Esophagus muscularis mucosa (tissue), 4 donors: ENCODE measurements around the gene GPM6B. TPM values are rescaled to one million over a fixed set of nuclear protein-coding genes. Genes with fewer than 3 reads are reported as not detected.

Experiments used
- DNase-seq: peaks from one replicate; pipeline ENCODE4 v3.0.0-alpha.2; 2017; ENCODE audit errors: extremely low spot score
- H3K27ac ChIP-seq, 4 donors: fragments of 200-600 bp; sonication (generic); replicated peaks in 1 of 4; 1 replicate in 3 of 4; 2 replicates in 1 of 4; pipeline ENCODE4 v1.5.1; 2016 to 2019; ENCODE audit warnings: mild to moderate bottlenecking in 1 of 4
- H3K27me3 ChIP-seq, 4 donors: fragments of 200-600 bp; sonication (generic); one replicate each; pipeline versions ENCODE4 v1.5.1 to v1.6.0; 2016 to 2019
- H3K36me3 ChIP-seq, 4 donors: fragments of 200-600 bp; sonication (generic); one replicate each; pipeline ENCODE4 v1.5.1; 2016 to 2019
- H3K4me1 ChIP-seq, 4 donors: fragments of 200-600 bp; sonication (generic); one replicate each; pipeline ENCODE4 v1.5.1; 2016 to 2019
- H3K4me3 ChIP-seq, 4 donors: fragments of 200-600 bp; sonication (generic); 1 replicate in 2 of 4; 2 replicates in 2 of 4; pipeline ENCODE4 v1.5.1; 2016 to 2019; ENCODE audit warnings: mild to moderate bottlenecking in 4 of 4, moderate library complexity in 1 of 4
- H3K9me3 ChIP-seq, 4 donors: fragments of 200-600 bp; sonication (generic); 1 replicate in 3 of 4; 2 replicates in 1 of 4; pipeline ENCODE4 v1.5.1; 2016 to 2019
- EP300 ChIP-seq: sonication (generic); formaldehyde crosslinking; IDR thresholded peaks from one replicate; pipeline ENCODE4 v1.6.1; 2017; ENCODE audit warnings: antibody characterized with exemption
- POLR2A ChIP-seq: fragments of 450-650 bp; IDR thresholded peaks from one replicate; pipeline ENCODE4 v1.6.1; 2017; ENCODE audit warnings: antibody characterized with exemption, moderate library complexity, mild to moderate bottlenecking, low read depth
- POLR2AphosphoS5 ChIP-seq, 2 donors: sonication (generic); formaldehyde crosslinking; IDR thresholded peaks; one replicate each; pipeline ENCODE4 v1.6.1; 2017; ENCODE audit warnings: antibody characterized with exemption in 2 of 2
- WGBS: methylation state at CpG from one replicate; pipeline ENCODE4 v1.1.5; 2018; 5-methylcytosine and 5-hydroxymethylcytosine counted together
- intact Hi-C: fragments of 100-400 bp; cut with DNase I; formaldehyde crosslinking; loops from one replicate; pipeline ENCODE4 v1.15.1; 2023
- total RNA-seq, 4 donors: library from RNA; depleted of rRNA; stranded (reverse); fragments of >200 nt; gene quantifications; one replicate each; pipeline versions ENCODE4 v1.1.0 to v1.2.1, GENCODE V29; 2016
- TF ChIP-seq, protein P1 (sequence below), 3 experiments: fragments of 200-600 bp in 2 of 3; fragments of 450-650 bp in 1 of 3; sonication (generic) in 2 of 3; IDR thresholded peaks; one replicate each; pipeline ENCODE4 v1.5.1; 2017 to 2019; ENCODE audit warnings: antibody characterized with exemption in 3 of 3, mild to moderate bottlenecking in 2 of 3, moderate library complexity in 1 of 3

The GPM6B gene
- total RNA-seq, 4 donors from 2014 or later = 33.2 to 57.2 (median 45.2) TPM

DNA sequence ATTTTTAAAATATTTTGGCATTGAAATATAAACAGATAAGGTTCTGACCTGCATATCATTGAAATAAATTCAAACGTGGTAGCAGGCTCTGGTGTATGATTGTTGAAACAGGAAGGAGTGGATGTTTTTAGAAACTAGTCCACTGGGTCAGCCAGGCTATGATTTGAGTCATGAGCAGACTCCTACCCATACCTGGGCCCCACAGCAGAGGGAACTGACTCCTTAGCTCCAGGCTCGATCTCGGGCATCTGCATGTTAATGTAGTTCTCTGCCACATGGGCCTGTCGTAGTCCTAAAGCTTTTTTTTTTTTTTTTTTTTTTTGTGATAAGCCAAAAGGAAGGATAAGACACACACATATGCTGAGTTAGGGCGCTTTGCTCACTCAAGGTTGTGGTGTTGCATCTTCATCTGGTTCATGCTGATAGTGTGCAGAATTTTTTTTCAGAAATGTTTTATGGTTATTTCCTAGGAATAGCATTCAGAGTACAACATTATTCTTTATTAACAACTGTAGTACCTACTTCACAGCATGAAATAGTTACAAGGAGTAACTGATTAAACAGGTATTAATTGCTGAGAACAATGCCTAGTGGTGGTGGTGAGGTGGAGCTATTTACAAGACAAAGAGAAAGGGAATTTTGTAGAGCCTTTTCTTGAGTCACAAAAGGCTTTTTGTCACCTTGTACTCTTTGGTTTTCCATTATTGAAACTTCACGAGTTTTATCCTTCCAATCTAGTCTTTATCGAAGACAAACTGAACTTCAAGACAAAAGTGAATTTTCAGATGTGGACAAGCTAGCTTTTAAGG is 55.1 kb downstream of the GPM6B start:
- TF ChIP-seq EP300 (no peak), POLR2AphosphoS5 (IDR thresholded peaks at IDR 0.05) (no peak), POLR2A (no peak)
- TF ChIP-seq, protein P1, sequence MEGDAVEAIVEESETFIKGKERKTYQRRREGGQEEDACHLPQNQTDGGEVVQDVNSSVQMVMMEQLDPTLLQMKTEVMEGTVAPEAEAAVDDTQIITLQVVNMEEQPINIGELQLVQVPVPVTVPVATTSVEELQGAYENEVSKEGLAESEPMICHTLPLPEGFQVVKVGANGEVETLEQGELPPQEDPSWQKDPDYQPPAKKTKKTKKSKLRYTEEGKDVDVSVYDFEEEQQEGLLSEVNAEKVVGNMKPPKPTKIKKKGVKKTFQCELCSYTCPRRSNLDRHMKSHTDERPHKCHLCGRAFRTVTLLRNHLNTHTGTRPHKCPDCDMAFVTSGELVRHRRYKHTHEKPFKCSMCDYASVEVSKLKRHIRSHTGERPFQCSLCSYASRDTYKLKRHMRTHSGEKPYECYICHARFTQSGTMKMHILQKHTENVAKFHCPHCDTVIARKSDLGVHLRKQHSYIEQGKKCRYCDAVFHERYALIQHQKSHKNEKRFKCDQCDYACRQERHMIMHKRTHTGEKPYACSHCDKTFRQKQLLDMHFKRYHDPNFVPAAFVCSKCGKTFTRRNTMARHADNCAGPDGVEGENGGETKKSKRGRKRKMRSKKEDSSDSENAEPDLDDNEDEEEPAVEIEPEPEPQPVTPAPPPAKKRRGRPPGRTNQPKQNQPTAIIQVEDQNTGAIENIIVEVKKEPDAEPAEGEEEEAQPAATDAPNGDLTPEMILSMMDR (IDR thresholded peaks at IDR 0.05) = no peak
- H3K4me1 ChIP-seq = peaks cover 6 to 27% (median 14%) of the 10 kb centered on the region in 4 donors
- intact Hi-C loops = no loop called here
- peaks cover 0 to 54% (median 40%) of the 10 kb centered on the region in 4 donors for H3K36me3 ChIP-seq
- no peaks in the 10 kb centered on the region for H3K27me3 ChIP-seq
- peak overlapping the region in 1 of 4 donors; percentile 18 for H3K27ac ChIP-seq
- WGBS = 72% methylated on average over 7 of the region's 7 CpGs
- H3K4me3 ChIP-seq = no peak overlapping the region
- H3K9me3 ChIP-seq = no peaks in the 10 kb centered on the region
- DNase-seq = no peak

DNA sequence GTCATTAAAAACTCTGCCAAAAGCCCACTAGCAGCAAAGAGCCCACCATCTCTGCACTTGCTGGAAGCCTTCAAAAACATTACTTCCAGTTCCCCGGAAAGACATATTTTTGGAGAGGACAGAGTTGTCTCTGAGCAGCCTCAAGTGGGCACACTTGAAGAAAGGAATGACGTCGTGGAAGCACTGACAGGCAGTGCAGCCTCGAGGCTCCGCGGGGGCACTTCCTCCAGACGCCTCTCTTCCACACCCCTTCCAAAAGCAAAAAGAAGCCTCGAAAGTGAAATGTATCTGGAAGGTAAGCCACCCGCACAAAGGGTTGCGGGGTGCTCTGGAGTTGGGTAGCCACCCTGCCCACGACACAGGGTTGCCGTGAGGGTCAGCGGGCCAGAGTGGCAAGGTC is 56.5 kb downstream of the GPM6B start:
- Histone ChIP-seq H3K4me3 (no peak overlapping the region), H3K9me3 (no peaks in the 10 kb centered on the region), H3K4me1 (peaks cover 6 to 27% (median 12%) of the 10 kb centered on the region in 4 donors), H3K27ac (no peak overlapping the region), H3K27me3 (no peaks in the 10 kb centered on the region), H3K36me3 (peaks cover 0 to 60% (median 43%) of the 10 kb centered on the region in 4 donors)
- WGBS = 82% methylated on average over 13 of the region's 13 CpGs
- TF ChIP-seq POLR2A = no peak
- TF ChIP-seq, protein P1 (IDR thresholded peaks at IDR 0.05) = no peak
- no peak for TF ChIP-seq POLR2AphosphoS5 (IDR thresholded peaks at IDR 0.05)
- TF ChIP-seq EP300 = no peak
- no peak for DNase-seq
- intact Hi-C loops = no loop called here

DNA sequence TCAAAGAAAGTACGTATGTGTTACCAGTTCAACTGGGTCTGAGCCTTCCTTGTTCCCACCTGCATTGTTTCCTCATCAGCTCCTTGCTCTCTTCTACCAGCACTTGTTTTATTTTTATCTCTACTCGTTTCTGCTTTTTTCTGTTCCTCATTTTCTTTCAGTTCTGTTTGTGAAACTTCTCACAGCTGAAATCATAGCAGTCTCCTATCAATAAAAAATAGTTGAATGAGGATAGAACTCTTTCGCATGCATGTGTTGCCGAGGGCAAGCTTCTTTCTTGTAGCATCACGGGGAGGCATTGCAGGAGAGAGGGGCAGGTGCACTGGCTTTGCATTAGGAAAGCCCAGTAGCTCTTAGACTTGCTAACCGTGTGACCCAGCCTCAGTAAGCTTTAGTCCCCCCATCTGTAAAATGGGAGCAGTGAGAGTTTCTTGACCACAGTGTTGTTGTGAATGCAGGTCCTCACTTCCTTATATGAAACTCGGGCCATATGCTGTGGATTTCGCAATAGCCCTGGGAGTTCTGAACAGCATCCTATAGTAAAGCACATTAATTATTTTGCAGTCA is 57.7 kb downstream of the GPM6B start:
- TF ChIP-seq EP300 (no peak), POLR2AphosphoS5 (IDR thresholded peaks at IDR 0.05) (no peak), POLR2A (no peak)
- TF ChIP-seq, protein P1 (IDR thresholded peaks at IDR 0.05) = no peak
- intact Hi-C loops = no loop called here

DNA sequence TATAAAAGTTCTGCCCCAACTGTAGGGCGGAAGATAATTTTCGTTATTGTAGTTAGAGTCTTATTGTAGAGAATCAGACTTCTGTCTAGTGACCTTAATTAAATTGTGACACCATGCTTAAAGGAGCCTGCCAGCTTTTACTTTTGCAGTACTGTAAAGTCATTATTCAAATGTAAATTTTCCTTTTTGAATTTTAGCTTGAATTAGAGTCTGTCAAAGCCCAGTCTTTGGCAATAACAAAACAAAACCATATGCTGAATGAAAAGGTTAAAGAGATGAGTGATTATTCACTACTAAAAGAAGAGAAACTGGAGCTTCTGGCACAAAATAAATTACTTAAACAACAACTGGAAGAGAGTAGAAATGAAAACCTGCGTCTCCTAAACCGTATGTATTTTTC is 60.5 kb downstream of the GPM6B start:
- no peak for DNase-seq
- H3K27me3 ChIP-seq = no peaks in the 10 kb centered on the region
- peaks cover 0 to 12% (median 2%) of the 10 kb centered on the region in 4 donors for H3K4me1 ChIP-seq
- H3K4me3 ChIP-seq = no peak overlapping the region
- 94% methylated on average over 4 of the region's 4 CpGs for WGBS
- H3K9me3 ChIP-seq = no peaks in the 10 kb centered on the region
- H3K27ac ChIP-seq = no peak overlapping the region
- H3K36me3 ChIP-seq = peaks cover 0 to 59% (median 39%) of the 10 kb centered on the region in 4 donors
- TF ChIP-seq POLR2A = no peak
- no peak for TF ChIP-seq EP300
- TF ChIP-seq, protein P1 (IDR thresholded peaks at IDR 0.05) = no peak
- no peak for TF ChIP-seq POLR2AphosphoS5 (IDR thresholded peaks at IDR 0.05)
- intact Hi-C loops = no loop called here

More for the DNA sequence above, 57.7 kb downstream of the GPM6B start:
- H3K9me3 ChIP-seq = no peaks in the 10 kb centered on the region
- no peaks in the 10 kb centered on the region for H3K27me3 ChIP-seq
- H3K36me3 ChIP-seq = peaks cover 0 to 62% (median 46%) of the 10 kb centered on the region in 4 donors
- H3K27ac ChIP-seq = no peak overlapping the region
- no peak overlapping the region for H3K4me3 ChIP-seq
- WGBS = 81% methylated on average over 8 of the region's 8 CpGs
- H3K4me1 ChIP-seq = peaks cover 3 to 23% (median 6%) of the 10 kb centered on the region in 4 donors
- no peak for DNase-seq
